ENCODE measurements around the gene IFNA17. TPM values are rescaled to one million over a fixed set of nuclear protein-coding genes. Genes with fewer than 3 reads are reported as not detected.

IFNA17 gene
- total RNA-seq: not detected in 2 replicates

DNA sequence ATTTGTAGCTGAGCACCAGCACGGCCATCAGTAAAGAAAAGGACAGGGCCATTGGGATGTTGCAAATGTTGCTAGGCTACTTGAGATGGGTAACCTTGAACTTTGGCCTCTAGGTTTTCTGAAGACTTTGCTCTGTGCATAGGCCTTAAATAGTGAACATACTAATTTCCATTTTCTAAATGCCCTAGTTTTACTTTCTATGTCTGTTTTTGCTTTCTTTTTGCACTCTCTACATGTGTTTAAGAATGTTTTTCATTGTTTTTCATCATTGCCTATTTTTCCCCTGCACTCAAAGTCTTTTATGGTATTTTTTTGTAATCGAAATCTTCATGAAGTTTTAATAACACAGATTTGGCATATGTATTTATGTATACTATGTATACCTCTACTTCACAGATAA is at the start of gene IFNA17:
Gene IFNA17, minus strand, starts transcription at position 101 of the 400 bp plus-strand sequence. Its CDS starts 49 bp downstream, at position 52.
- intact Hi-C loops (cut with micrococcal nuclease): no loop called here

DNA sequence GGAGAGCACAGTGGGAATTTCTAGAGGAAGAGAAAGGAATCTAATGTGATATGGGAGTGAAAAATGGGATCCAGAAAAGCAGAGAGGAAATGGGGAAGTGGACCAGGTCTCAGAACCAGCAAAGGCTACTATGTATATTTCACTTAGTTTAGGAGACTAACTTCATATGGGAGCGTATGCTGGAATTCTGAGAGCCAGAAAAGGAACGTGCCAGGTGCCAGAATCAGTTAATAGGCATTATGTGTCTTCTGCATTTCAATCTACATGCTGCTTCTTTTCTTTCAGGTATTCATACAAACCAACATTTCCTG is 40.3 kb upstream of the IFNA17 start:
- intact Hi-C loops (cut with micrococcal nuclease): no loop called here

DNA sequence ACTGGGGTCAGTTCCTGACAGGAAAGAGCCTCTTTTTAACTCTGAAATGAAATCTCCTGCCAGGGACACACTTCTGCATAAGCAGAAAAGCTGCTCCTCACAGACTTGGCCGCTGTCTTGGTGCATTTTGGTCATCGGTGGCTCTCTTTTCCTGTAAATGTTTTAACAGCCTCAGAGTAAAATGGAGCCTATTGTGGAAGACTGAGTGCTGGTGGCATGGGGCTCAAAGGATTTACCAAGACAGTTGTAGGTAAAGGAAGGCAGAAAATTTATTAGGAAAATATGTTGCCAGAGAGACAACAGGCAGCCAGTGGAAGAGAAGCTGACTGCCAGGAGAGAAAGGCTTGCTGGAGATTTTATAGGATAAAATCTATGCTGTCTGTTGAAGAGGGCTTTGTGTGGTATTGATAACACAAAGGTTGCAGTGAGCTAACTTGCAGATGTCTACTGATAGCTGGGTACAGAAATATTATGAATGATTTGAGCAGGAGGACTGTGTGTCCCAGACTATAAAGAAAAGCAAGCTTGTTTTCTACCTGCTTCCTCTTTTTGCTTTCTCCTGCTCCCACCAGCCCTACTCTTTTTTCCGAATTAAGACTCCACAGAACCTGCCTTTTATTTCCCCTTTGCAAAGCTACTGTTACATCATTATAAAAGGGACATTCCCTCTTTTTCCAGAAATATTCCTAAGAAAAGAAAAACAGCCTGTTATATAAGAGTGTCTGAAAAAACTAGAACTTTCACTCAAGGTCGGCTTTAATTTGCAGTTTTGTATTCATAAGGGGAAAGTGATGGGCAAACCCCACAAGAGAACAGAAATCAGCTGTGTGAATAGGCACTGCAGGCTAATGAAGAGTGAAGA is 39.7 kb upstream of the IFNA17 start:
- intact Hi-C loops (cut with micrococcal nuclease): no loop called here

DNA sequence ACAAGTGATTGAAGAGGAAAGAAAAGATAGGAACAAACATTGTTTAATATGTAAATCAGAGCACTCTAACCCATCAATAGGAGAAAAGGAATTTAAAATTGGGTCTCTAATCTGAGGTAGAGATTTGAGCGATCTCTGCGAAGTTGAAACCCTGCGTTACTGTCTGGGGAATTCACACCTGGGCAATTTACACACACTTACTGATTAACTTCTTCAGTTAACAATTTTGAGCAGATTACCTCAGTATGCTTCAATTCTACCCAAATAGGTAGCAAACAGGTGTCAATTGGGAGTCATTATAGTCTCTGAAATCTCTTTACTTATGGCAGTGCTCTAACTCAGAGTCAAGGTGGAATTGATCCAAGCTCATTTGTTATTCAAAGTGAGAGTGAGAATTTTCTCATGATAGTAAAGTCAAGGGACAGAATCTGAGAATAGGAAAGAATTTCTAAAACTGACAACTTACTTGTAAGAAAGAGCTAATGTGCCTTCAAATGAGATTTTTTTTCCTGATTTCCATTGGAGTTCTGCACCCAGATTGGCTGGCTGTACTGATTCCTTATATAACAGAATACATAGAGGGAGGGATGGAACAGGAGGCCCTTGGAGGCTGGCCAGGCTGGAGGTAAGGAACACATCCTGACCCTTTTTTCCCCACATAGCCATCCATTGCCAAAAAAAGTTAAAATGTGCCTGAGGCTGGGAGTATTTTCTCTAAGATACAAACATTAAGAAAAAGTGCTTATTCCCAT is 38.9 kb upstream of the IFNA17 start:
- intact Hi-C loops (cut with micrococcal nuclease): no loop called here

DNA sequence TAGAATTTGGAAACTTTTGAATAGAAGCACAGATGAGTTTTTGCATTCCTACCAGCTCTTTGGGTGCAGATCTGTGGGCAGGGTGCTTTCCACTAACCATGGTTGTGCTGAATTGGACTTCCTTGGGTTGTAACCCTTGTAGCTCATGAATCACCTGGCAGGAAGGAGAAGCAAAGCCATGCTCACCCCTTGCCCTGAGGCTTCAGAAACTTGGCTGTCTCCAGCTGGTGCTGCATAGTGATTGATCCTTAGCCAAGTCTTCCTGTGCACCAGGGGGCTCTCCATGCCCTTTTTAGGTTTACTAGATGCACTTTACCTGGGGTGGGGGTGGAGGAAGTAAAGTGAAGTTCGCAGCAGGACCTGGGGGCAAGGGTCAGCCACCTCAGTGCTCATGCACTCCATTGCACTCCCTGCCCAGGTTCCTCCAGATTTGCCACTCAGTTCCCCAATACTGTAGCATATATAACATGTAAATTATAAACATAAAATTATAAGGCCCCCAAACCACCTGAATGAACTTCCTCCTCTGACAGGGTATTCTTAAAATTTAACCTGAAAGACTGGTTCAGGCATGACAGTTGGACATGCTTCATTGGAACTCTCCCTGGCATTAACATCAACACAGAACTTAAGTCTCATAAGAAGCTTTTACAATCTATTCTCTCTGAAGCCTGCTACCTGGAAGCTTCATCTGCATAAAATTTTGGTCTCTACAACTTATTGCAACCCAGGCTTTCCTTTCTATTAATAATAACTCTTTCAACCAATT is 37.6 kb upstream of the IFNA17 start:
- intact Hi-C loops (cut with micrococcal nuclease): no loop called here

DNA sequence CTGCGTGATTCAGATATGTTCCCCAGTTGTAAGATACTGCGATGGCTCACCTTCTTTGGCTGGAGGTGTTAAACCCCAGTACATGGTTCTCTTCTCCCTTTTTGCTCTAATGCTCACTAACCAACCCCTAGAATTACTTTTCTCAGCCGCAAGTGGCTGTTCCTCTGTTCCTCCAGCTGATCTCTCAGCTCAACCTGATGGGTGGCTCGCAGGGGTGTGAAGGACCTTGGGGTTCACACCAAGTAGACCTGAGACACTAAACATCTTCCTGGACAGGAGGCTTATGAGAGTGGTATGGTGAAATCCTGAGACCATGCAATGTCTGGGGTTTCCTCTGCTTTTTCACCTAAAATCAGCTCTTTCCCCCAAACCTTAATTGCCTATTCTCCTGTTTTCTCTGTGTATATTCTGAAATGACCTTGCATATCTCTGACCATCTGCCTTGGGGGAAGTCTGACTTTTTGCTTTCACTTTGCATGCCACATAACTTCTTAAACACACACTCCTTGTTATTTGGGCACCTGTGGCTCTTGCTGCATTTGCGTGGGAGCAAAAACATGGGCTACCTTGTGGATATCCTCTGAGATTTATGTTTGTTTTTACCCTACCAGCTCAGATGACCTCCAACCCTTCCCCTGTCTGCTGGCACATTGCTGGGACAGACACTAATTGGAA is 27.7 kb upstream of the IFNA17 start:
- intact Hi-C loops (cut with micrococcal nuclease): no loop called here

DNA sequence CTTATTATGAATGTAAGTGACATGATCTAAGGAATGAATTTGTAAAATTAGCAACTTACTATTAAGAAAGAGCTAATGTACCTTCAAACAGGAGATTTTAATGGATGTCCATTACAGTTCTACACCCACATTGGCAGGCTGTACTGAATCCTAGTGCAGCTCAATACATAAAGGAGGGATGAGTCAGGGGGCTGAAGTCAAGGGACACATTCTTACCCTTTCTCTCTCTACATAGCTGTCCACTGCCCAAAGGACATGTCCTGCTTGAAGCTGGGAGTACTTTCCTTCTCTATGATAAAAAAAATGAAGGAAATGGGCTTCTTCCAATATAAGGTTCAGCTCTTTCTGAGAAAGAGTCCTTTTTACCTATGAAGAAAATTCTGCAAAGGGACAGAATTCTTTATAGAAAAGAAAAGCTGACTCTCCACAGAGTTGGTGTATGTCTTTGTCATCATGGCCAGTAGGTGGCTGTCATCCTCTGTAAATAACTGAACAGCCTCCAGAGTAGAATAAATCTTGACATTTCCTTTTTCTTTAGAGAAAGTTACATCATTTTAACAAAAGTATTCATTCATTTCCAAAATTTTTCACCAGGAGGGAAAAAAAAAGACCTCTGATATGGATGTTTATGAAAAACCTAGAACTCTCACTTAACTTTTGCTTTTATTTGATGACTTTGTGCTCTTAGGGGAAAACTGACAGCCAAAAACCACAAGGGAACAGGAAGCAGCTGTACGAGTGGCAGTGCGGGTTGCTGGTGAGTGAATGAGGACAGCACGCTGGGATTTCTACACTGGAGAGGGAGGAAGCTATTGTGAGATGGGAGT is 24.9 kb upstream of the IFNA17 start:
- intact Hi-C loops (cut with micrococcal nuclease): no loop called here

DNA sequence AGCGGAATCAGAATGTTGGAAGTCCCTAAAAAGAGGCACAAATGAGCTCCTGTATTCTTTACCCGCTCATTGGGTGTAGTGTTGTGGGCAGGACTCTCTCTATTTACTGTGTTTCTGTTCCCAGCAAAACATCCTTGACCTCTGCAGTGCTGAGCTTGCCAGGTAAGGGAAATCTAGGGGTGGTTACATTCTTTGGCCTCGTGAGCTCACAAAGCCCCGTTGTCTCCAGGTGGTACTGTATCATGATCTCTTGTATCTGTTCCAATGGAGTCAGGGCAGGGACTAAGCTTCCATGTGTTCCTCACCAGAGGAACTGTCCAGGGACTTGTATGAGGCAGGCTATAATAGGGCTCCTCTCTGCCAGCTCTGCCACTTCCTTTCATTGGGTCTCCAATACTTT is 23.6 kb upstream of the IFNA17 start:
- intact Hi-C loops (cut with micrococcal nuclease): no loop called here

DNA sequence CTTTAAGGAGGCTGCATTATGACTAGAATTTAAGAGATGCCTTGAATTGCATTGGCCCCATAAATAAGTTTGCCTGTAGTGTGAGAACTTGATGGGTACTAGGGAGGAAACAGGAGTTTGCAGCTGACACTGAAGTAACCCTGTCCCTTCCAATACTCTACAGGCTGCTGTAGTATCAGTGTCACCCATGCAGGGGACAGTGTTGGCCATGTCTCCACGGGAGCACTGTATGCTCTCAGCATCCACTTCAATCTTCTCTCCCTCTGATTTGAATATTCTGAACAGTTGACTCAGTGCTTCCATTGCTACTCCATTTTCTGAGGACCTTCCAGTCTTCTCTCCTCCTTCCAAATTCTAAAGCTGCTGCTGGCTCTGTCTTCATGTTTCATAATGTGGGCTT is 23.2 kb upstream of the IFNA17 start:
- intact Hi-C loops (cut with micrococcal nuclease): no loop called here

DNA sequence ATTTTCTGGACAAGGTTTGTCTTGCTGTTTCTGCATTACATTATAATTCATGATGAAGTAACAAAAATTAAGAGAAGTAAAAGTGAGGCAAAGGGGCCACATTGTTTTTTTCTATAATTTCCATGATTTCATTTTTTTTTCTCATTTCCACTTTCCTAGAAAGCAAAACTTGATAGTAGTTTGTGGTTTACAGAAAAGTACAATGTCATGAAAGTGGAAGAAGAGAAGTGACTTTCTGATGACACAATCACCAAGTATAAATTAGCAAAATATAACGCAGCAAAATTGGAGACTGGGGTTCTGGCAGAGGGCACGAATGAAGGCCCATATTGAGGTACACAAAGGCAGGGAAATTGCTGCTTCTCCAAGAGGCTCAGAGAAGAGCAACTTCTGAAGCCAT is 16.8 kb upstream of the IFNA17 start:
- intact Hi-C loops (cut with micrococcal nuclease): no loop called here

DNA sequence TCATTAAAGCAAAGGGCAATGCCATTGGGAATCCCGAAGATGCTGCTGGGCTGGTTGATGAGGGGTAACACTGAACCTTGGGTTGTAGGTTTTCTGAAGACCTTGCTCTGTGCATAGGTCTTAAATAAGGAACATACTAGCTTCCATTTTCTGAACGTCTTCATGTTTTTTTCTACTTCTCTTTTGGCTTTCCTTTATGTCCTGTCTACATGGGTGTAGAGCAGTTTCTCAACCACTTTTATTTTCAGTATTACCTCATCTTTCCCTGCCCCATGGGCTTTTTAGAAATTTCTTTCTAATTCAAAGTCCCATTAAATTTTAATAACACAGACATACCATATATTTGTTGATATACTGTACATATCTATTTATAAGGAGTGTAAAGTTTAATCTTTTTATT is 11.9 kb upstream of the IFNA17 start, which contains the start of gene IFNA14:
Gene IFNA14, minus strand, starts transcription at position 95 of the 400 bp plus-strand sequence. Its CDS starts 70 bp downstream, at position 25.
- intact Hi-C loops (cut with micrococcal nuclease): loop anchor here (5.0 to 10.0 kb wide), 2 partner anchors 77 to 155 kb away; no protein-coding TSS in a partner anchor

DNA sequence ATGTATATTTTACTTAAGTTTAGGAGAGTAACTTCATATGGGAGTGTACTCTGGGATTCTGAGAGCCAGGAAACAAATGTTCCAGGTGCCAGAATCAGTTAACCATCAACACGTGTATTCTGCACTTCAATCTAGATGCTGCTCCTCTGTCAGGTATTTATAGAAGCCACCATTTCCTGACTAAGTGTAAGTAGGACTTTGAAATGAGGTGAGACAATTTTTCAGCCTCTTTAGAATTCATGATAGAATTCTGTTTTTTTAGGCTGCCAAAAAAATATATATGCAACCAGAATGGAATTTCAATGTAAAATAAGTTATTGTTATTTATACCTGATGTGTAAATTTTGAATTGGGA is 8.3 kb upstream of the IFNA17 start:
- intact Hi-C loops (cut with micrococcal nuclease): loop anchor here (5.0 to 10.0 kb wide), 2 partner anchors 81 to 158 kb away; no protein-coding TSS in a partner anchor

DNA sequence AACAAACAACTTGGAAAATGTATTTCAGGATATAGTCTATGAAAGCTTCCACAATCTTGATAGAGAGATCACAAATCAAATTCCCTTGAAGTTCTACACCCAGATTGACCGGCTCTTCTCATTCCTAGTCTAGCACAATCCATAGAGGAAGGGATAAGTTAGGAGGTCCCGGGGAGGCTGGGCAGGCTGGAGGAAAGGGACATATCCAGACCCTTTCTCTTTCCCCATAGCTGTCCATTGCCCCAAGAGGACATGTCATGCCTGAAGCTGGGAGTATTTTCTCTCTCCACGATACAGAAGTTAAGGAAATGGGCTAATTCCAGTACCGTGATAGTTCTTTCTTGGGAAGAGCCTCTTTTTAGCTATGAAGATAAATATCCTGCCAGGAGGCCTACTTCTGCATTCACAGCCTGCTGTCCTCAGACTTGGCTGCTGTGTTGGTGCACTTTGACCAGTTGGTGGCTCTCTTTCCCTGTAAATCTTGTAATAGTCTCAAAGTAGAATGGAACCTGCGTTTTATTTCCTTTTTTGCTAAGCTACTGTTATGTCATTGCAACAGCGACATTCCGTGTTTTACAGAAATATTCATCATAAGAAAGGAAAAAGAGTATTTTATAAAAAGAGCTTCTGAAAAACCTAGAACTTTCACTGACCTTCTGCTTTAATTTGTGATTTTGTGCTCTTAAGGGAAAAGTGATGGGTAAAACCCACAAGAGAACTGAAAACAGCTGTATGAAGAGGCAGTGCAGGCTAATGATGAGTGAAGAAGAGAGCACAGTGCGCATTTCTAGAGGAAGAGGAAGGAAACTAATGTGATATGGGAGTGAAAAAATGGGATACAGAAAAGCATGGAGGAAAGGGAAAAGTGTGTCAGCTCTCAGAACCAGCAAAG is 7.7 kb upstream of the IFNA17 start:
- intact Hi-C loops (cut with micrococcal nuclease): loop anchor here (1.0 to 10.0 kb wide), 3 partner anchors 82 to 554 kb away; no protein-coding TSS in a partner anchor

DNA sequence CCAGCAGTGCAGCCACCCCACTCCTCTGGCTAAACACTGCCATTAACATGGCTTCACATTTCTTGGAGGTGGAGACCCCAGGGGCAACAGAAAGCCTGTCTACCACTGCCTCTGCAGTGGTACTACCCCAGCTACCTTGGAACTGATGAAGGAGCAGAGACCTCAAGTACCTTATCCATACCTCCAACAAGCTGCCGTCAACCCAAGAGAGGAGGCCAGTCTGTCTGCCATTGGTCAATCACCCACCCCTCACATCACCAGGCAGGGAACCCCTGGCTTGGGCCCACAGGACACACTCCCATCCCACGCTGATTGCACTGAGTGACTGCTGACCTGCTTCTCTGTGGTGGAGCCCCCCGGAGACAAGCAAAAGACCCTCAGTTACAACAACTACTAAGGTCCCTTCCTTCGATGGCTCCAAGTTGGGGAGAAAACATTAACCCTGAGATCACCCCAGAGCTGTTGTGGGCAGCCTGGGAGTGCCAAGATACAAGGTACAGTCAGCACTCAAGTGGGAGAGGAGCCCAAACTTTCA is 6.2 kb upstream of the IFNA17 start:
- intact Hi-C loops (cut with micrococcal nuclease): loop anchor here (10.0 kb wide), 1 partner anchor 161 kb away; no protein-coding TSS in a partner anchor

DNA sequence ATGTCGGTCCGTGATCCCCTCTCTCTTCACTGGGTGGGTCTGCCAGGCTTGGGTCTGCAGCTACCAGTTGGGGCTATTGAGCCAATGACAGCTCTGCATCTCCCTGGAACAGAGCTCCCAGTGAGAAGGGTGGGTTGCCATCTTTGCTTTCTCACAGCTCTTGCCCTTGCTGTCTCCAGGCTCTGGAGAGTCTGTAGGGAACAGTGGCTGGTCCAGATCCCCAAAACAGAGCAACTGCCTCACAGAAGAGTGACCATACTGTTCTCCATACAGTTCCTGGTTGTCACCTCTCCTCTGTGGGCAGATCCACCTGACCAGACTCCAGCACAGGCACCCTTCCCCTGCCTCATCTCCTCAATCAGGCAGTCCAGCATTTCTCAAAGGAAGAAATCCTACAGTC is 5.2 kb upstream of the IFNA17 start:
- intact Hi-C loops (cut with micrococcal nuclease): loop anchor here (10.0 kb wide), 1 partner anchor 162 kb away; no protein-coding TSS in a partner anchor

DNA sequence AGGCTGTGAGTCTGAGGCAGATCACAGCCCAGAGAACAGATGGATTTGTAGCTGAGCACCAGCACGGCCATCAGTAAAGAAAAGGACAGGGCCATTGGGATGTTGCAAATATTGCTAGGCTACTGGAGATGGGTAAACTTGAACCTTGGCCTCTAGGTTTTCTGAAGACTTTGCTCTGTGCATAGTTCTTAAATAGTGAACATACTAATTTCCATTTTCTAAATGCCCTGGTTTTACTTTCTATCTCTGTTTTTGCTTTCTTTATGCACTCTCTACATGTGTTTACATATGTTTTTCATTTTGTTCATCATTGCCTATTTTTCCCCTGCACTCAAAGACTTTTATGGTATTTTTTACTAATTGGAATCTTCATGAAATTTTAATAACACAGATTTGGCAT is 10.8 kb downstream of the IFNA17 start, which contains the start of gene IFNA16:
Gene IFNA16, minus strand, starts transcription at position 101 of the 400 bp plus-strand sequence. Its CDS starts 6 bp downstream, at position 95.
- intact Hi-C loops (cut with micrococcal nuclease): loop anchor here (10.0 kb wide), 1 partner anchor 238 kb away; no protein-coding TSS in a partner anchor

DNA sequence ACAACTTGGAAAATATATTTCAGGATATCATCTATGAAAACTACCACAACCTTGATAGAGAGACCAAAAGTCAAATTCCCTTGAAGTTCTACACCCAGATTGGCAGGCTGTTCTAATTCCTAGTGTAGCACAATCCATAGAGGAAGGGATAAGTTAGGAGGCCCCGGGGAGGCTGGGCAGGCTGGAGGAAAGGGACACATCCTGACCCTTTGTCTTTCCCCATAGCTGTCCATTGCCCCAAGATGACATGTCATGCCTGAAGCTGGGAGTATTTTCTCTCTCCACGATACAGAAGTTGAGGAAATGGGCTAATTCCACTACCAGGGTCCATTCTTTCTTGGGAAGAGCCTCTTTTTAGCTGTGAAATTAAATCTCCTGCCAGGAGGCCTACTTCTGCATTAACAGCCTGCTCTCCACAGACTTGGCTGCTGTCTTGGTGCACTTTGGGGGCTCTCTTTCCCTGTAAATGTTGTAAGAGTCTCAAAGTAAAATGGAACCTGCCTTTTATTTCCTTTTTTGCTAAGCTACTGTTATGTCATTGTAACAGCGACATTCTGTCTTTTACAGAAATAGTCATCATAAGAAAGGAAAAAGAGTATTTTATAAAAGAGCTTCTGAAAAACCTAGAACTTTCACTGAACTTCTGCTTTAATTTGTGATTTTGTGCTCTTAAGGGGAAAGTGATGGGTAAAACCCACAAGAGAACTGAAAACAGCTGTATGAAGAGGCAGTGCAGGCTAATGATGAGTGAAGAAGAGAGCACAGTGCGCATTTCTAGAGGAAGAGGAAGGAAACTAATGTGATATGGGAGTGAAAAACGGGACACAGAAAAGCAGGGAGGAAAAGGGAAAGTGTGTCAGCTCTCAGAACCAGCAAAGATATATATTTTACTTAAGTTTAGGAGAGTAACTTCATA is 14.4 kb downstream of the IFNA17 start:
- intact Hi-C loops (cut with micrococcal nuclease): loop anchor here (10.0 kb wide), 1 partner anchor 241 kb away; no protein-coding TSS in a partner anchor

Data from T-helper 2 cell treated with Interferon-gamma antibody and Interleukin-4, amounts not matched to agents 100 ng/mL and 5 ng/mL, for 36 hours (primary cell).